Muscle of back (tissue), 11 donors: ENCODE results near the gene ZNRF4. TPM values are rescaled to one million over a fixed set of nuclear protein-coding genes. Genes with fewer than 3 reads are reported as not detected.

Experiments used
- DNase-seq, 3 donors: peaks; one replicate each; pipeline versions ENCODE4 v3.0.0 to v3.0.0-alpha.2; 2013
- polyA plus RNA-seq, 10 donors: library from polyadenylated mRNA; unstranded; fragments of 120-200 nt; gene quantifications; one replicate each; pipeline ENCODE4 v1.2.1, GENCODE V29; 2013; ENCODE audit not compliant: insufficient read length in 10 of 10

ZNRF4 gene
- polyA plus RNA-seq, 10 donors: not detected

DNA sequence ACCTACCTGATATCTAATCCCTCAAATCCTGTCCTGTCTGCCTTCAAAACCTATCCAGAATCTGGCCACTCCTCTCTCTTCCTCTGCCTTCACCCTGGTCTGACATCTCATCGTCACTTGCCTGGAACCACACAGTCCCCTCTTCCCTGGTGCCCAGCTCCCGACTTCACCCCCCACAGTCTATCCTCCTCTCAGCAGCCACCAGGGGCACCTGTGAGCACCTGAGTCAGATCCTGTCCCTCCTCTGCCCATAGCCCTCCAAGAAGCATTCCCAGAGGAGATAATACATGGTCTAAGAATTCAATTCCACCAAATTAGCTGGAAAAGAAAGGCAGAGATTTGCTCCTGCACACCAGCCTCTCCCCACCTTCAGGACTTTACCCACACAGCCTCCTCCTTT is 48.9 kb downstream of the ZNRF4 start:
- DNase-seq: no peak

Other genes starting within 250 kb of the ZNRF4 start
- gene PTPRS, start 114.6 kb upstream of the ZNRF4 start, polyA plus RNA-seq: 10 to 100 TPM; 29.5 to 51.1 (median 37.1) TPM
- gene TINCR, start 112.5 kb downstream of the ZNRF4 start, polyA plus RNA-seq: 1 to 10 TPM in 2 of 10 donors, under 1 TPM in 8; 0.15 to 4.2 (median 0.44) TPM
- gene SAFB2, start 167.4 kb downstream of the ZNRF4 start, polyA plus RNA-seq: 10 to 100 TPM; 28.3 to 61.1 (median 42.6) TPM
- gene SAFB, start 167.7 kb downstream of the ZNRF4 start, polyA plus RNA-seq: 100 to 1,000 TPM in 3 of 10 donors, 10 to 100 TPM in 7; 73.7 to 106 (median 90.6) TPM
- 100 to 1,000 TPM in 2 of 10 donors, 10 to 100 TPM in 8; 63.9 to 112 (median 74.4) TPM for gene MICOS13, start 225.1 kb downstream of the ZNRF4 start, polyA plus RNA-seq
- gene HSD11B1L, start 225.6 kb downstream of the ZNRF4 start, polyA plus RNA-seq: 1 to 10 TPM; 2.8 to 6.7 (median 5.1) TPM
- gene RPL36, start 234.9 kb downstream of the ZNRF4 start, polyA plus RNA-seq: 1,000 to 10,000 TPM in 9 of 10 donors, 100 to 1,000 TPM in 1; 814 to 1,432 (median 1,156) TPM